T-helper 1 cell treated with Interleukin-12 subunit alpha and Interleukin-12 subunit beta and Interleukin-4 antibody, amounts not matched to agents 30 μg/mL and 1 μg/mL, for 36 hours (primary cell): Measurements from ENCODE around the gene PLA2R1.
"Not testable (repeated sequence)": the region's sequence is repeated elsewhere in the genome, so short reads cannot be mapped to it uniquely, and the experiment has no call there.

ENCODE experiments used
- H3K27ac Mint-ChIP-seq: one replicate; pipeline ENCODE4 v1.8.0; 2021; ENCODE audit warnings: mild to moderate bottlenecking, mixed read lengths
- H3K27me3 Mint-ChIP-seq: one replicate; pipeline ENCODE4 v1.8.0; 2021; ENCODE audit warnings: low read depth, mixed read lengths
- H3K36me3 Mint-ChIP-seq: one replicate; pipeline ENCODE4 v1.8.0; 2021; ENCODE audit warnings: low read depth, mixed read lengths
- H3K4me1 Mint-ChIP-seq: one replicate; pipeline ENCODE4 v1.8.0; 2021; ENCODE audit warnings: low read depth, mixed read lengths
- H3K4me3 Mint-ChIP-seq: one replicate; pipeline ENCODE4 v1.8.0; 2021; ENCODE audit warnings: mild to moderate bottlenecking, moderate library complexity, mixed read lengths
- H3K9me3 Mint-ChIP-seq: one replicate; pipeline ENCODE4 v1.8.0; 2021; ENCODE audit warnings: mixed read lengths

The PLA2R1 gene

DNA sequence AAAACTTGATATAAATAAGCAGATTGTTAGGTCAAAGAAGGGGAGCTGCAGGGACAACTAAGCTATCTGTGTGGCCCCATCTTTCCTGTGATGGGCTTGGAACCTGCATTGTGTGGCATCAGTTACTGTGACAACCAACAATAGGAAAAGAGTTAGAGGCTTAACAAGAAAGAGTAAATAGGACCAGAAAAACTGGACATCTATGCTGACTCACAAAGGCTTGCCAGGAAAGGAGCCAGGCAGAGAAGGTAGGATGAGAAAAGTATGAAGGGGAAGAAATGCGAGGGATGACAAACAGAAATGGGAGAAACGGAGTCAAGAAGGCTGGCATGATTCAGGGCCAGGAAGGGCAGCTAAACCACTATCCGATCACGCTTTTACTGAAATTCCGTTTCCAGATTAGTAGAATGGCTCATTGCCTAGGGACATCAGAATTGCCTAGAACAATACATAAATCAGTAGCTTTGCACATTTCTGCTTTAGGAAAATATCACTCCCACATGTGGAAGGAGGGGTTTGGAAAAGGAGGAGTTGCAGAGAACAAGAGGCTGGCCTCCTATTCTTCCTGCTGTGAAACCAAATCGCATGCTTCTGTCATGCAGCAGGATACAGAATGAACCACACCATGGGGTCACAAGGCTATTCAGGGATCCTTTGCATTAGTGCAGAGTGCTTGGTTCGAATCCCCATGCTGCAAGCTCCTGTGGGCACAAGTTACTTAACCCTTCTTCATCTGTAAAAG is 7.3 kb downstream of the PLA2R1 start:
- Mint-ChIP-seq H3K4me1 (no peaks in the 10 kb centered on the region), H3K4me3 (no peak overlapping the region), H3K9me3 (no peaks in the 10 kb centered on the region), H3K36me3 (no peaks in the 10 kb centered on the region), H3K27me3 (peaks cover 32% of the 10 kb centered on the region), H3K27ac (no peak overlapping the region)

DNA sequence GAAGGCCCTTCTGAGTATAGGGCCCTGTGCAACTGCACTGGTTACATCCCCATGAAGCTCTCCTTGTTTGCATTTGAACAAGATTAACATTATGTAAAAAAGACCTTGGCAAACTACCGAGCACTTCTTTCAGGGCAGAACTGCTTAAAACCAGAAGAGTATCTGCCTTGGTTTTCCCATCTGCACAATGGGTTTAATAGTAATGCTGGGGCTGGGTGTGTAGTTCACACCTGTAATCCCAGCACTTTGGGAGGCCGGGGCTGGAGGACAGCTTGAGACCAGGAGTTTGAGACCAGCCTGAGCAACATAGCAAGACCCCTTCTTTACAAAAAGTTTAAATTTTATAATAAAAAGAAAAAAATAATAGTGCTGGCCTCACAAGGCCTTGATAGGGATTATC is 8.5 kb downstream of the PLA2R1 start:
- Mint-ChIP-seq H3K4me3 (no peak overlapping the region), H3K4me1 (no peaks in the 10 kb centered on the region), H3K9me3 (no peaks in the 10 kb centered on the region)

DNA sequence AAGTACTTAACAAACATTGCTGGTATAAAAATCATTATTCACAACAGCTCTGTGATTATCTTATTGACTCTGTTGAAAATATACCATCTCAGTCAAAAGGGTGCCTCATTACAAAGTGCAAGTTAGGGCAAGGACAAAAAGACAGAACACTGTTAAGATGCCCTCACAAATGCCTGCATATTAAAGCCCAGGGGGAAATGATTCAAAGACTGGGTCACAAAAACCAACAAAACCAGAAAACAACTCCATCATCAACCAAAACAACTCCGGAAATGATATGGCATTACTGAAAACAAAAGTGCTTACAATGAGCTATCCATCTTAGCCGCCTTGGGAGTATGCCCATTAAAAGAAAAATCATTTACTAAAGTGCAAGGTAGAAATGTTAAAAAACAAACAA is 9.9 kb downstream of the PLA2R1 start:
- H3K27me3 Mint-ChIP-seq, result peaks cover 23% of the 10 kb centered on the region
- no peaks in the 10 kb centered on the region for H3K9me3 Mint-ChIP-seq
- no peaks in the 10 kb centered on the region for H3K36me3 Mint-ChIP-seq
- H3K4me3 Mint-ChIP-seq, result no peak overlapping the region
- H3K4me1 Mint-ChIP-seq, result no peaks in the 10 kb centered on the region
- no peak overlapping the region for H3K27ac Mint-ChIP-seq

More for the DNA sequence above, 8.5 kb downstream of the PLA2R1 start:
- Mint-ChIP-seq H3K27ac (no peak overlapping the region), H3K27me3 (peaks cover 24% of the 10 kb centered on the region), H3K36me3 (no peaks in the 10 kb centered on the region)

DNA sequence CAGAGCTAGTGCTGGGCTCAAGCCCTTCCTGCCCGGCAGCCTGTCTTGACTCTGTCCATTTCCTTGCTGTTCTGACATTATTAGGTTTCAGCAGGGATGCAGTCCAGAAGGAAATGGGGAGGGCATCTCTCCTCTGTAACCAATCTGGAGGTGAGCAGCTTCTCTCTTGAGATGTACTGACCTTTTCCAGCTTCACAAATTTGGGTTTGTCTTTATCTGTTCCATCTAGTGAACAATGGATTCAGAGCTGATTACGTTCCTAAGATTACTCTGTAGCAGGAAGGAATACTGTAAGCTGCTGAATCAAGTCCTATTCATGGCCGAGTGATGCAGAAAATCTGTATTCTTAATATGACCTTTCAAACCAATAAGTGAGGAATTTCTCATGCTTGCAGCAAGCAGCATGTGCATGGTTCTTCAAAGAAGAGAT is 11.0 kb downstream of the PLA2R1 start:
- Mint-ChIP-seq H3K9me3 (no peaks in the 10 kb centered on the region), H3K27ac (no peak overlapping the region), H3K36me3 (no peaks in the 10 kb centered on the region), H3K27me3 (peaks cover 23% of the 10 kb centered on the region), H3K4me1 (no peaks in the 10 kb centered on the region), H3K4me3 (no peak overlapping the region)

DNA sequence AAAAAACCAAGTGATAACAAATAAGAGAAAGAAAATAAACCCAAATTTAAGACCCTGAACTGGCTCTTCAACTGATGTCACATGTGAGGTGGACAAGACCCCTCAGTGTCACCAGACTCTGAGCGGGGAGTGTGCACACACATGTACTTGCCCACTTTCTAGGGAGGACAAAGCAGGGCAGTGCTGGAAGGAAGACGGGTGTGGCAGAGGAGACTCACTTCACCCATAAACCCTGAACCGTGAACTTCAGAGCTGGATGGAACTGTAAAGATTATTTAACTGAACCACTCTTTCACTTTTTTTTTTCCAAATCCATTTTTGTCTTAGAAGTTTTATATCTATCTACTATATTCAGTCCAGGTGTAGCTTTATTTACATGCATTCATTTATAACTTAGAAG is 12.3 kb downstream of the PLA2R1 start:
- no peak overlapping the region for H3K4me3 Mint-ChIP-seq
- no peaks in the 10 kb centered on the region for H3K4me1 Mint-ChIP-seq
- H3K9me3 Mint-ChIP-seq, result no peaks in the 10 kb centered on the region
- H3K36me3 Mint-ChIP-seq, result no peaks in the 10 kb centered on the region
- H3K27ac Mint-ChIP-seq, result no peak overlapping the region
- peaks cover 20% of the 10 kb centered on the region for H3K27me3 Mint-ChIP-seq

DNA sequence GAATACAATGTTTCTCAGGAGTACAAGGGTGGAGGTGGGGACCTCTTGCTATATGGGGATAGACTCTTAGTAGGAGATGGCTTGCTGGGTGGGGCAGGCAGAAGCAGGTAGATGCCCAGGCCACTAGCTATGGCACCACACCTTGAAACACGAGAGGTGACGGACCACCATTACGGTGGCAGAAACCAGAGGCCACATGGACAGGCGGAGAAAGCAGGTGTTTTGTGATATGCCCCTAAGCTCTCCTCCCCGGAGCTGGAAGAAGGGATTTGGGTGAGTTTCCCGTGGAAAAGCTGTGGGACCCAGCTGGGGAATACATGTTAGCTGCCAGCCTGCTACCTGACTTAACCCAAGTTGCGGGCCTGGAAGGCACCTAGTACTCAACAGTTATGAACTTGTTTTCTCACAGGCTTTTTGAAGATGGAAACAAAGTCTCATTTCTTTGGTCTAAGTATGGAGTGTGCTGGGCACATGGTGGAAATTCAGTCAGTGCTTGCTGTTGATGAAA is 16.7 kb downstream of the PLA2R1 start:
- no peaks in the 10 kb centered on the region for H3K36me3 Mint-ChIP-seq
- H3K27ac Mint-ChIP-seq, result no peak overlapping the region
- H3K27me3 Mint-ChIP-seq, result no peaks in the 10 kb centered on the region
- H3K9me3 Mint-ChIP-seq, result no peaks in the 10 kb centered on the region
- no peak overlapping the region for H3K4me3 Mint-ChIP-seq
- no peaks in the 10 kb centered on the region for H3K4me1 Mint-ChIP-seq

DNA sequence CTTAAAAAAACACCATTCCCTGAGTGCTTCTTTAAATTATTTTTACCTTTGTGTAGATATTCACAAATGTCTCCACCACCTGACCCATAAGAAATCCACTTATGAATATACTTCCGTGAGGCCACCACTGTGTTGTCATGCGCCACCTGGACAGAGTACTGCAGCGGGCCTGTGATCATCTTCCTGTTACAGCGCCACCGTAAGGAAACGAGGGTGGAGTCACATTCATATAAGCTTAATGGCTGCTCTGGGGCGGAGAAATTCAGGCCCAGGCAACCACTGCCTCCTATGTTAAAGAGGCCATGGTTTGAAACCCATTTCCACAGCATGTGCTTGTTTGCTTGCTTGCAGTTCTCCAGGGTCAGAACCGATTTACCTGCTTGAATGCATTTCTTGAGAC is 17.7 kb downstream of the PLA2R1 start:
- no peak overlapping the region for H3K27ac Mint-ChIP-seq
- no peaks in the 10 kb centered on the region for H3K36me3 Mint-ChIP-seq
- no peaks in the 10 kb centered on the region for H3K9me3 Mint-ChIP-seq
- no peak overlapping the region for H3K4me3 Mint-ChIP-seq
- no peaks in the 10 kb centered on the region for H3K4me1 Mint-ChIP-seq
- H3K27me3 Mint-ChIP-seq, result no peaks in the 10 kb centered on the region

DNA sequence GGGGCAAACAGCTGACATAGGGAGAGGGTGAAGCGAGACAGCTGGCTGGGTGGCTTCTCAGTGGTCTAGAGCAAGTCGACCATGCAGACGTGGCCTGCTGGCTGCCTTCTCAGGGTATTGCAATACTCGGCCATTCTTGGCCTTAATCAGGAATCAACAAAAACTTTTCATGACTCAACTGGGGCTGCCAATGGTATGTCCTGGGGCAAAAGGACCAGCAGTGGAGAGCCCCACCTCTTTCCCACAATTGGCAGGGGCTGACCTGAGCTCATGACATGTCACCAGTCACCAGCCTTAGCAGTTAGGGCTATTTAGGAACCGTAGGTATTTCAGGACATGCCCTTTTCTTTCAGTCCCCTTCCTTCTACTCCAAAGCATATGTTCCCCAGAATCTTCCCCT is 19.1 kb downstream of the PLA2R1 start:
- H3K4me3 Mint-ChIP-seq, result no peak overlapping the region
- H3K9me3 Mint-ChIP-seq, result no peaks in the 10 kb centered on the region
- no peaks in the 10 kb centered on the region for H3K36me3 Mint-ChIP-seq
- no peak overlapping the region for H3K27ac Mint-ChIP-seq
- no peaks in the 10 kb centered on the region for H3K4me1 Mint-ChIP-seq
- no peaks in the 10 kb centered on the region for H3K27me3 Mint-ChIP-seq

DNA sequence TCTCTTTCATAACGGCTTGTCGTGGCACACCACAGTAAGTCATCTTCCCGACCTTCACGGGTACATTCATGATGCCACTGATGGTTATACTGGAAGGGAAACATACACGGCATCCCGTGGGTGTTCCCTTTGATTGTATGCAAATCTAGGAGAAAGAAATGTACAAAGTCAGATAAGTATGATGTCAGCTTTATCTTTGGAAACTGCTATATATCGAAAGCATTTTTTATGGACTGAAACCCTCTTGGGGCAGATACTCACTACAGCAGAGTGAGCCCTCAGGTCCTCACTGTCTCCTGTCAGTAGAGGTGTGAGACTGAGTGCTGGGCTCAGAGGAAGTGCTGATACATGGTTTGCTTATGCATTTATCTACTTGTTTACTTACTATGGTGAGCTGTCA is 20.4 kb downstream of the PLA2R1 start:
- no peak overlapping the region for H3K27ac Mint-ChIP-seq
- no peaks in the 10 kb centered on the region for H3K27me3 Mint-ChIP-seq
- no peaks in the 10 kb centered on the region for H3K9me3 Mint-ChIP-seq
- no peak overlapping the region for H3K4me3 Mint-ChIP-seq
- no peaks in the 10 kb centered on the region for H3K36me3 Mint-ChIP-seq
- H3K4me1 Mint-ChIP-seq, result no peaks in the 10 kb centered on the region

DNA sequence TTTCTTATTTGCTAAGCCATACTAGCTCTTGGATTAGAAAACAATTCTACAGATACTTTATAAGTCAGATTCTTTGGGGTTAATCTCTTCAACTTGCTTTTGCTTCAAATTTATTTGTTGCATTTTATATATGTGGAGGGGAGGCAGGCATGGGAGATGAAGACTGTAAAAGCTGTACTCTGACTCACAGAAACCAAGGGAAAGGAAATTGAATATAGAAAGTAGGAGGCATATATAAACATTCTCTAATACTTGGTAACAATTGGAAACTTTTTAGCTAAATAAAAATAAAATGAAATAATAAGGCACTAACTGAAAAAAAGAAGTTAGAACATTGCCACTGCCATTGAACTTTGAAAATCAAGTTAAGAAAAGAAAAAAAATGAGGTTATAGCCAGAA is 21.3 kb downstream of the PLA2R1 start:
- no peak overlapping the region for H3K4me3 Mint-ChIP-seq
- no peaks in the 10 kb centered on the region for H3K36me3 Mint-ChIP-seq
- H3K9me3 Mint-ChIP-seq, result no peaks in the 10 kb centered on the region
- H3K4me1 Mint-ChIP-seq, result no peaks in the 10 kb centered on the region
- no peak overlapping the region for H3K27ac Mint-ChIP-seq
- H3K27me3 Mint-ChIP-seq, result no peaks in the 10 kb centered on the region

DNA sequence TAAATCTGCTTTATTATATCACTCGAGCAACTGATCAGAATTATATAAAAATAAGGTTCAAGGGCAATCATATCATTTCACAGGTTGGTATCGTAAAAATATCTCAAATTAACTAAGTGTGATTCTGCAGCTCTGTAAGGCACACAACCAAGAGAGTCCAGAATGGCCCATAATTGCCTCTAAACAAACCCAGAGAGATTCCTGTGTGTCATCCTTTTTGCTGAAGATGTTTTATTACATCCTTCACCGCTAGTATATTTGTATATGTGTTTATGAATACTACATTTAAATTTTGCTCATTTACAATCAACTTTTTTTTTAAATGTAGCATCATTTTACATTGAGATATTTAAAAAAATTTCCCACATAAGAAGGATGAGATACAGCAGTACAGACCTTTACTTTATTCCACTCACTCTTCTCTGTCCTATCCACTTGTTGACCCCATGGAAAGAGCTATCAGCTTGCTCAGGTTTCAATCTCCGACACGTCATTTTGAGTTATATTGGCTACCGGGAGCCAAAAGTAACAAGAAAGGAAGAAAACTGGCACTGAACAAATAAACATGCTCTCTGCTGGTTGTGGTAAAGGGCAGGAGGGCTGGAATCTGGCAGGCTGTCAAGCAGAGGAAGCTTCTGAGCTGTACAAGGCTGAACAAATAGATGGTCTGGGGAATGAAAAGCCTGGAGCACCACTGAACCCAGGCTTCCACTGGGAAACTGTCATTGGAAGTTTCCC is 23.1 kb downstream of the PLA2R1 start:
- Mint-ChIP-seq H3K4me3 (no peak overlapping the region), H3K27ac (no peak overlapping the region), H3K27me3 (no peaks in the 10 kb centered on the region), H3K9me3 (no peaks in the 10 kb centered on the region), H3K36me3 (no peaks in the 10 kb centered on the region), H3K4me1 (no peaks in the 10 kb centered on the region)

DNA sequence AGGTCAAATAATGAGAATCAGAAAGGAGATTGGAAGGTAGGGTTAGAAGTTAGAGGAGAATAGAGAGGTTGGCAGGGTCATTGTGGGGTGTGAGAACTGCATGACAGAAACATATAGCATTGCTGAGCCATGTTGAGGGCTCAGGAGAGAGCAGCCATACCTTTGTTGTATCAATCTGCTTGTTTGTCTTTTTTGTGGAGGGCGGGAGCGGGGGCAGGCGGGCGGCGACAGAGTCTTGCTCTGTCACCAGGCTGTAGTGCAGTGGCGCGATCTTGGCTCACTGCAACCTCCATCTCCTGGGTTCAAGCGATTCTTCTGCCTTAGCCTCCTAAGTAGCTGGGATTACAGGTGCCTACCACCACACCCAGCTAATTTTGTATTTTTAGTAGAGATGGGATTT is 23.8 kb downstream of the PLA2R1 start:
- not testable (repeated sequence) for H3K9me3 Mint-ChIP-seq, H3K4me1 Mint-ChIP-seq

DNA sequence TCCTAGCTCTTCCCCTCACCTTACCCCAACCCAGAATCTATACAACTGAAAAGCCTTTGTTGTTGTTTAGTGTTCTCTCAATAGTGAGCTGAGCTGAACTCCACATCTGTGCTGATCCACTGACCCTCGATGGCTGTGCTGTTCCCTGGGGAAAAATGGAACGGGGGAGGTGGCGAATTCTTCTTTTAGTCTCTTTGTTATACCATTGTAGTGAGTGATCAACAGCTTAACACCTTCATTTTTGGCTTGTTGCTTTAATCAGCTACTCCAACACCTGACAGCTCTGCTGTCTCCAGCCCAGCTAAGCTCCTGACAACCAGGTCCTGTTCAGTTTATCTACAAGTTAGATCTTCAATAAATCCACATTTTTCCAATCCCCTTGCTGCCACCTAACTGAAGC is 25.7 kb downstream of the PLA2R1 start:
- Mint-ChIP-seq H3K4me1 (no peaks in the 10 kb centered on the region), H3K4me3 (no peak overlapping the region), H3K27me3 (no peaks in the 10 kb centered on the region), H3K27ac (no peak overlapping the region), H3K9me3 (no peaks in the 10 kb centered on the region), H3K36me3 (no peaks in the 10 kb centered on the region)

More for the DNA sequence above, 23.8 kb downstream of the PLA2R1 start:
- H3K4me3 Mint-ChIP-seq, H3K36me3 Mint-ChIP-seq, H3K27me3 Mint-ChIP-seq, H3K27ac Mint-ChIP-seq: not testable (repeated sequence)

DNA sequence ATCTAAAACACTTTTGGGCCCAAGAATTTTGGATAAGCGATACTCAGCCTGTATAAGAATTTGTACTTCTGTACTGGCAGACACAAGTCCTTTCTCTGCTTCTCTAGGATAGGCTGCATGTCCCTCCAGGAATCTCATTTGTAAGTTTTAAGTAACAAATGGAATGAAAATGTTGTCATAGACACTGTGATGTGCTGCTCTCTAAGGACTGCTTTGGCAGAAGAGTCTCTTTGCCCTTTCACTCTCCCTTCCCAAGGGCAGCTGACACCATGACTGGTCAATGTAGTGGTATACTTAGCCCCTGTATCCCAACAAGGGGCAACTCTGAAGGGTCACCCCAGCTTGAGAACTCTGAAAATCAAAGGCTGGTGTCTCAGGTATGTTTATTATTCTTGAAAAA is 27.3 kb downstream of the PLA2R1 start:
- no peaks in the 10 kb centered on the region for H3K36me3 Mint-ChIP-seq
- H3K4me1 Mint-ChIP-seq, result no peaks in the 10 kb centered on the region
- H3K27ac Mint-ChIP-seq, result no peak overlapping the region
- peaks cover 1% of the 10 kb centered on the region for H3K27me3 Mint-ChIP-seq
- no peaks in the 10 kb centered on the region for H3K9me3 Mint-ChIP-seq
- no peak overlapping the region for H3K4me3 Mint-ChIP-seq

DNA sequence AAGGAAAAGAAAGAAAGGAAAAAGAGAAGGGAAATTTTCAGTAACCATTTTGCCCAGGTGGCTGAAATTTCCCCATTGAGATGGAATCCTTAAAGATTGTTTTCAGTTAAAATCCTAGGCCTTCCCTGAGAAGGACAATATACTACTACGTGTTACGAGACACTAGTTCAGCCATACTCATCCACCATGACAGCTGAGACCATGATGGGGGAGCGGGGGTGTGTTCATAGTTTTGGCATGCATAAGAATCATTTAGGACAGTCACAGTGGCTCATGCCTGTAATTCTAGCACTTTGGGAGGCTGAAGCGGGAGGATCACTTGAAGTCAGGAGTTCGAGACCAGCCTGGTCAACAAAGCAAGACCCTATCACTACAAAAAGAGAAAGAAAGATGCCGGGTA is 28.0 kb downstream of the PLA2R1 start:
- H3K4me1 Mint-ChIP-seq, result no peaks in the 10 kb centered on the region
- no peaks in the 10 kb centered on the region for H3K36me3 Mint-ChIP-seq
- no peak overlapping the region for H3K4me3 Mint-ChIP-seq
- H3K27ac Mint-ChIP-seq, result no peak overlapping the region
- H3K9me3 Mint-ChIP-seq, result no peaks in the 10 kb centered on the region
- H3K27me3 Mint-ChIP-seq, result peaks cover 3% of the 10 kb centered on the region
